GM12874 (cell line): Measurements from ENCODE around the gene KIF11.
A peak's percentile ranks its signal among the peaks of the same experiment; 100 is the strongest.

ENCODE experiments used
- TF ChIP-seq, protein P1 (sequence below): IDR thresholded peaks from 2 replicates; pipeline ENCODE4 v1.5.1; 2011; ENCODE audit warnings: low read depth, mild to moderate bottlenecking, control low read depth, low read length, moderate library complexity; ENCODE audit not compliant: insufficient read depth

The KIF11 gene

DNA sequence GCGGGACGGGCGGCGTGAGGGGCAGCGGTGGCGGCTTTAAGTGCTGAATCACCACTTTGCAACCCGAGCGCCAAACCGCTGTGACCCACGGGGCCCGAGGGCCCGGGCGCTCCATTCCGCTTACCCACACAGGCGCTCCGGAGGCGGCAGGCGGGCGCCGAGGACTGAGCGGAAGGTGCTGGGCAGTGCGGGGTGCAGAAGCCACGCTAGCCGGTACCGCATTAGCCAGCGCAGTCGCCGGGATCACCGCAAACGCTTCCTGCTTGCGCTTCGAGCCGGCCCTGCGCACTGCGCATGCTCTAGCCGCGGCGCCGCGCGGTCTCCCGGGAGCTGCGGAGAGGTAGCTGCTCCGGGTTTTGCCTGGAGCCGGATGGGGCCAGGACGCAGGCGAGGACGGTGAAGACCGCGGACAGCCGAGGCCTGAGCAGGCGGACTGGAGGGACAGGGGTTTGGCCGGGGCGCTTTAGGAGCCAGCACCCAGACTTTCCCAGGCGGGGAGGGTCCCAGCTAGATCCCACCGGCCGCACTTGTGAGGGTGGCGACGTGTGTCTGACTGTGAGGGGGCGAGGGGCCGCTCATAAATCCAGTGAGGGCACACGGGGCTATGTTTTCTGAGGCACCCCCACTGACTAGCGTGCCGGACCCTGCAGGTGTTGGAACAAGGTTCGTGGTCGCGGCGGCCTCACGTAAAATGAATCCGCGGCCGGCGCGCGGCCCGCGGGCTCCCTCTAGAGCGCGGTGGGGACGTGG, 19.0 kb upstream of the KIF11 start, which contains the start of gene IDE:
TSS of gene IDE (minus strand) at position 296 of the 750 bp plus-strand sequence. CDS start at position 222, 74 bp downstream.
- TF ChIP-seq, protein P1, sequence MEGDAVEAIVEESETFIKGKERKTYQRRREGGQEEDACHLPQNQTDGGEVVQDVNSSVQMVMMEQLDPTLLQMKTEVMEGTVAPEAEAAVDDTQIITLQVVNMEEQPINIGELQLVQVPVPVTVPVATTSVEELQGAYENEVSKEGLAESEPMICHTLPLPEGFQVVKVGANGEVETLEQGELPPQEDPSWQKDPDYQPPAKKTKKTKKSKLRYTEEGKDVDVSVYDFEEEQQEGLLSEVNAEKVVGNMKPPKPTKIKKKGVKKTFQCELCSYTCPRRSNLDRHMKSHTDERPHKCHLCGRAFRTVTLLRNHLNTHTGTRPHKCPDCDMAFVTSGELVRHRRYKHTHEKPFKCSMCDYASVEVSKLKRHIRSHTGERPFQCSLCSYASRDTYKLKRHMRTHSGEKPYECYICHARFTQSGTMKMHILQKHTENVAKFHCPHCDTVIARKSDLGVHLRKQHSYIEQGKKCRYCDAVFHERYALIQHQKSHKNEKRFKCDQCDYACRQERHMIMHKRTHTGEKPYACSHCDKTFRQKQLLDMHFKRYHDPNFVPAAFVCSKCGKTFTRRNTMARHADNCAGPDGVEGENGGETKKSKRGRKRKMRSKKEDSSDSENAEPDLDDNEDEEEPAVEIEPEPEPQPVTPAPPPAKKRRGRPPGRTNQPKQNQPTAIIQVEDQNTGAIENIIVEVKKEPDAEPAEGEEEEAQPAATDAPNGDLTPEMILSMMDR, result peak; percentile 95

DNA sequence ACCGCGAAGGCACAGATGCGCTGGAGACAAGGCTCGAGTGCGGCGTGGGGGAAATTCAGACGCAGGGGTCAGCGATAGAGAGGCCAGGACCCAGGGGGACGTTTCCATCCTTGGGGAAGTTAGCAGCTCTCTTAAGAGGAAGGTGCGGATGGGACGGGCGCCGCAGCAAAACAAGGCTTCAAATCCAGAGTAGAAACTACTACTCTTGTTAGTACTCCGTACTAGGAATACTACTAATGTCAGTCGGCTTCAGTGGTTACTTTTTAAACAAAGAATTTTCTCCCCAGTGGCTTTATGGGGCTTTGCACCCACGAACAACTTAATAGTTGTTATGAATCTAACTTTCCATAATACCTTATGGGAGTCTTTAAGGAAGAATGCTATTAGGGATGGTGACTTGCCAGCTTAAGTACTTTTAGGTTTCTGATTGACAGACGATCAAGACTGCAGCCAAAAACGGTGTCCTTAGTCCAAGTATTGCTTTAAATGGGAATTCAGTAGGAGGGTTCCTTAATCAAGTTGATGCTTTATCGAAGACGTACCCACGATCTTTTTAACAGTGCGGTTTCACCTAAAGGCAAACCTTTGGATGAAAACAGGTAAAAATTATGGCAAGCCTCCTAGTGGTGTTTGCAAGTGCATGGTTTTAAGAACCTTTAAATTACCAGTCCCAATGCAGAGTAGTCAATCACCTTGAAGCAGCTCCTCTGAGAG, 18.2 kb upstream of the KIF11 start:
- TF ChIP-seq, protein P1, result peak; percentile 14; the same call in 1 of the 2 replicates

DNA sequence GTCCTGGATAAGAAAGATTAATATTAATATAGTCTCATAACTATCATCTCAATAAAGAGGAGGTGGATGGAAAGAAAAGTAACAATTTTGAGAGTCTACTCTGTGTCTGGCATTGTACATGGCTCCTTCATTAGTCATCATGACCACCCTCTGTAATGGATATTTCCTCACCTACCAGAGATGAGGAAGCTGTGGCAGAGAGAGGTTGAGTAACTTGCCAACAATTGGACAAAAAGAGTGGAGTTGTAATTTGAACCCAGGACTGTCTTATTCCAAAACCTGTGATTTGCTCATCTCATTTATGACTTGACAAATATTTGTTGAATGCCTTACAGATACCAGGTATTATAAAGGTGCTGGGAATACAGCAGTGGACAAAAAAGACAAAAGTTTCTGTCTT, 17.0 kb upstream of the KIF11 start:
- TF ChIP-seq, protein P1, result no peak

DNA sequence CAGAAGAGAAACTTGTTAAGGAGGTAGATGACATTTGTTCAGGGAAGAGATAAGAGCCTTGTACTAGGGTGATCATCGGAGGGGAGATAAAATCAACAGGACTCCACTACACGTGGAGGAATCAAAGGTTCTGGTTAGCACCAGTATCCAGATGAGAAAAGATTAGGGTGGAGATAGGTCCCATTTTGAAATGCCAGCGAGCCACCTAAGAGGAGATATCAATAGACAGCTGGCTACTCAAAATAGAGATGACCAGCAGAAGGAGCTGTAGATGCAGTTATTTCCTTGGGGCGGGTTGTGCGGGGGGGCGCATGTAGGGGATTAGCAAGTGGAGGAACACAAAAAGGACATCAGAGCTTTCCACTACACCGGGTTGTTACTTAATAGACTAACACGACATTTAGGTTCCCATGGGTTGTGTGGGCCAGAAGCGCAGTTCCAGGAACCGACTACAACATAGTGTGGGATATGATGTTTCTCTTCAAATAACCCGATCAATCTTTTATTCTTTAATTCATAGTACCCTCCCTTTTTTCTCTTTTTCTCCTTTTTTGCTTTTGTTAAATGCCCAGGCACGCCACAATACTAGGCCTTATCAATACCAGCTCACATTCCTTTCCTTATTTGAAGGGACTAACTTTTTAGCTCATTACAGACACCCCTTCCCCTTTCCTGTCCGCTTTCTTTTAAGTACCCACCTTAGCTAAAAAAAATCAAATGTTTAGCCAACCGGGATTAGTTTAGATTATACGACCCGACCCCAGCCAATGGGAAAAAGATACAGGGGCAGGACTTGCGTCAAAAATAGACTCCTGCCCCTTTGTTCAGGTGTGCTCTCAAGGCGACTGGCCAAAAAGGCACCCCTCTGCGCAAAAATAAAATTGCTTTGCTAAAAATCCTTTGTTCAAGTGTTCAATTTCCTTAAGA, 2.0 kb upstream of the KIF11 start:
- TF ChIP-seq, protein P1, result peak; percentile 25; the same call in 1 of the 2 replicates

DNA sequence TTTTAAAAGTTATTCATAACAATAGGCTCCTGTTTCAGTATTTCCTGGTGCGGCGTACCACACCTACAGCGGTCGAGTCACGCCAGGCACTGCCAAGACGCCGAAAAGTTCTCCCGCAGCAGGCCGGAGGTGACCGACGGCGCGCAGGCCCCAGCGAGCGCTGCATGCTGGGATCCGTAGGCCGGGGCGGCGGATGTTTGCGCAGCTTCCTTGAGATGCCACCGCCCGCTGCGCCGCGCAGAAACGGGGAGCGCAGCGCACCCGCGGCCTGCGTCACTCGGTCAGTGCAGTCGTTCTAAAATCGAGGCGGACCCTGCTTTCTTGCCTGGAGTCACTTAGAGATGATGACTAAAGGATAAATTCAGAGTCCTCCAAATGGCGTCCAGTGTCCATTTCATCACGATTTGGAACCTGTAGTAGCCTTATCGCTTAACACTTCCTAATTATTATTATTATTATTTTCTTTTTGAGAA, 1.3 kb upstream of the KIF11 start:
- TF ChIP-seq, protein P1, result no peak

DNA sequence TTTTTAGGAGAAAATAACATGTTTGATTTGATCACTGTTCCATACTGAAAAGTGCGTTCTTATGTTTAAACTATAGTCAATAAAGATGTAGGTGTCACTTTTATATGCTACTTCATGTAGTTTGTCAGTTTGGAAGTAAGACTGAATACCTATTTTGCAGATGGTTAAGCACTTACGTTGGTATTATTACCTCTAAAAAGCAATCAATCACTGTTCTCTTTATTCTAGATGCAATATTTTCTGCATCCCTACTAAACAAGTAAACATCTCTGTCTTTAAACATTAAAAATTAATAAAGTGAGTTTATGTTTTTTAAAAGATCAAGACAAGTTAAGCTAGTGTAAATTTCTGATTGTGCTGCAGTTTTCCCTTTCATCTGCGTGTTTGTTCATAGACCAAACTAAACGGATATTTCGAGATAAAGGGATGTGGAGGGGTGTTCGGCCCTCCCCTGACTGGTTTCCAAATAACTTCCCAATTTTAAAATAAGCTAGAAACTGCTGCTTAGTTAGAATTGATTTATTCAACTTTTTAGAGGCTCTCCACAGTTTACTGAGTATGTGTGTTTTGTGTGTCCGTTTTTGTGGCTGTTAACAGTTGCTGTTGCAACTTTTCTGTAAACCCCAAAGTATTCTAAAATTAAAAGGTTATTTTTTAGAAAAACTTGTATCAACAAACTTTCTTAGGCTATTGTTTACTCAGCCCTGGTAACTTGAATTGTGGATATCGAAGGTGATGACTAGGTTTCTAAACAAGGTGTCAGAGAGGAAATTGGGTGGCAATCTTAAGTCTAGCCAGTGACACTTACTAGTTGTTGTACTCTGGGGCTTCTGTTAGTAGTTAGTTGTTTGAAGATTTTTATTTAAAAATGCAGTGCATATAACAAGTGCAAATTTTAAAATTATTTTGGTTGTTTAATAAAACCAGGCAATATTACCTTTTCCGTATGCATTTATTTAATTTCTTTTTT, 974 bp downstream of the KIF11 start:
- TF ChIP-seq, protein P1, result no peak
